Stimulated activated CD8-positive, alpha-beta memory T cell treated with anti-CD3 and anti-CD28 coated beads, Interleukin-12 subunit alpha, Interleukin-12 subunit beta, amount 100 ng/mL, for 1 hour (primary cell): ENCODE results near the gene DTX2.
"Not testable (repeated sequence)": the region's sequence is repeated elsewhere in the genome, so short reads cannot be mapped to it uniquely, and the experiment has no call there.

Experiments used
- DNase-seq: peaks from one replicate; pipeline ENCODE4 v3.0.0-alpha.2; 2020; ENCODE audit warnings: low read depth

DTX2 gene

GRCh38 chr7:76512941-76513816 lies 51.7 kb downstream of the DTX2 start:
- no peak for DNase-seq

GRCh38 chr7:76513817-76514799 lies 52.6 kb downstream of the DTX2 start:
- DNase-seq = no peak

- DNase-seq = no peak
Observed at GRCh38 chr7:76514926-76515771, 53.6 kb downstream of the DTX2 start.

- DNase-seq = no peak
Observed at GRCh38 chr7:76515999-76516443, 54.5 kb downstream of the DTX2 start.

GRCh38 chr7:76516932-76517331 lies 55.4 kb downstream of the DTX2 start:
- not testable (repeated sequence) for DNase-seq

- not testable (repeated sequence) for DNase-seq
Observed at GRCh38 chr7:76526183-76526582, 64.7 kb downstream of the DTX2 start.

GRCh38 chr7:76531643-76532042 lies 70.1 kb downstream of the DTX2 start:
- not testable (repeated sequence) for DNase-seq

GRCh38 chr7:76543197-76543596 lies 81.7 kb downstream of the DTX2 start, which contains the start of gene SPDYE16:
Gene SPDYE16, minus strand, starts transcription at chr7:76543297. Its CDS starts 1,838 bp downstream, at chr7:76541459.
- not testable (repeated sequence) for DNase-seq

- peak; percentile 72 for DNase-seq
Observed at GRCh38 chr7:76549025-76549854, 87.7 kb downstream of the DTX2 start.

GRCh38 chr7:76549855-76550248 lies 88.3 kb downstream of the DTX2 start:
- not testable (repeated sequence) for DNase-seq

GRCh38 chr7:76551992-76552391 lies 90.5 kb downstream of the DTX2 start:
- not testable (repeated sequence) for DNase-seq
